Body of pancreas (tissue), 4 donors: ENCODE measurements around the gene CXorf38. TPM values are rescaled to one million over a fixed set of nuclear protein-coding genes. Genes with fewer than 3 reads are reported as not detected.
"Not testable (repeated sequence)": the region's sequence is repeated elsewhere in the genome, so short reads cannot be mapped to it uniquely, and the experiment has no call there.

Source experiments
- ATAC-seq: fragments of 150-250 bp; one replicate; pipeline ENCODE4 v1.9.1; 2016
- DNase-seq, 4 donors: peaks; one replicate each; pipeline ENCODE4 v3.0.0-alpha.2; 2019
- H3K27ac ChIP-seq, 4 donors: fragments of 200-600 bp; sonication (generic); 1 replicate in 3 of 4; 2 replicates in 1 of 4; pipeline versions ENCODE4 v1.5.1 to v1.6.1; 2016 to 2019; ENCODE audit warnings: mild to moderate bottlenecking in 1 of 4, mixed read lengths in 1 of 4, moderate library complexity in 1 of 4
- H3K27me3 ChIP-seq, 2 donors: fragments of 200-600 bp; sonication (generic); one replicate each; pipeline ENCODE4 v1.6.0; 2016; ENCODE audit warnings: mild to moderate bottlenecking in 1 of 2
- H3K36me3 ChIP-seq, 2 donors: fragments of 200-600 bp; sonication (generic); replicated peaks in 1 of 2; 2 replicates each; pipeline ENCODE4 v1.5.1; 2016; ENCODE audit warnings: low read depth in 2 of 2; ENCODE audit not compliant: insufficient read depth in 1 of 2
- H3K4me1 ChIP-seq: fragments of 200-600 bp; sonication (generic); one replicate; pipeline ENCODE4 v1.6.0; 2016
- H3K4me3 ChIP-seq, 2 donors: fragments of 200-600 bp; sonication (generic); 1 replicate in 1 of 2; 2 replicates in 1 of 2; pipeline ENCODE4 v1.5.1; 2016 to 2019
- H3K9me3 ChIP-seq, 3 donors: fragments of 200-600 bp; sonication (generic); 1 replicate in 2 of 3; 2 replicates in 1 of 3; pipeline ENCODE4 v1.5.1; 2016
- POLR2A ChIP-seq, 3 donors: fragments of 450-650 bp; IDR thresholded peaks; one replicate each; pipeline ENCODE4 v1.6.1; 2016; ENCODE audit warnings: antibody characterized with exemption in 3 of 3, mild to moderate bottlenecking in 2 of 3
- WGBS, 2 donors: methylation state at CpG; one replicate each; pipeline ENCODE4 v1.1.5; 2017; 5-methylcytosine and 5-hydroxymethylcytosine counted together
- intact Hi-C: fragments of 100-400 bp; cut with DNase I; formaldehyde crosslinking; loops from one replicate; pipeline ENCODE4 v1.15.1; 2023
- total RNA-seq, 2 donors: library from RNA; depleted of rRNA; stranded (reverse); fragments of >200 nt; gene quantifications; one replicate each; pipeline ENCODE4 v1.1.0, GENCODE V29; 2016
- TF ChIP-seq, protein P1 (sequence below), 7 experiments: fragments of 450-650 bp in 4 of 7; fragments of 200-600 bp in 3 of 7; sonication (generic) in 3 of 7; IDR thresholded peaks; one replicate each; pipeline ENCODE4 v1.5.1; 2016 to 2019; ENCODE audit warnings: antibody characterized with exemption in 7 of 7

The CXorf38 gene
- total RNA-seq, 2 donors from 2014 or later, result 10.6 to 10.9 TPM

DNA sequence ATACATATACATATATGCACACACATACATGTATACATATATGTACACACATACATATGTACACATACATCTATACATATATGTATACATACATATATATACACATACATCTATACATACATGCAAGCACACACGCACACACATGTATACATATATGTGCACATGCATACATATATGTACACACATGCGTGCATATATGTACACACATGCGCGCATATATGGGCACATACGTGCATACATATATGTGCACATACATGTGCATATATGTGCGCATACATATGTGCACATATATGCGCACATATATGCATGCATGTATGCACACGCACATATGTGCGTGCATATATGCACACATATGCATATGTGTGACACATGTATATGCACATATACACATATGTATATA, 31.4 kb downstream of the CXorf38 start:
- no peaks in the 10 kb centered on the region for H3K36me3 ChIP-seq
- 74 to 82% methylated on average over 9 of the region's 9 CpGs for WGBS, 2 donors
- ATAC-seq (no peak), DNase-seq (no peak)
- intact Hi-C loops, result no loop called here
- H3K9me3 ChIP-seq, result no peaks in the 10 kb centered on the region
- no peaks in the 10 kb centered on the region for H3K4me1 ChIP-seq
- H3K27me3 ChIP-seq, result no peaks in the 10 kb centered on the region
- H3K4me3 ChIP-seq, result no peak overlapping the region
- no peak for TF ChIP-seq POLR2A (IDR thresholded peaks at IDR 0.05)
- TF ChIP-seq, protein P1, sequence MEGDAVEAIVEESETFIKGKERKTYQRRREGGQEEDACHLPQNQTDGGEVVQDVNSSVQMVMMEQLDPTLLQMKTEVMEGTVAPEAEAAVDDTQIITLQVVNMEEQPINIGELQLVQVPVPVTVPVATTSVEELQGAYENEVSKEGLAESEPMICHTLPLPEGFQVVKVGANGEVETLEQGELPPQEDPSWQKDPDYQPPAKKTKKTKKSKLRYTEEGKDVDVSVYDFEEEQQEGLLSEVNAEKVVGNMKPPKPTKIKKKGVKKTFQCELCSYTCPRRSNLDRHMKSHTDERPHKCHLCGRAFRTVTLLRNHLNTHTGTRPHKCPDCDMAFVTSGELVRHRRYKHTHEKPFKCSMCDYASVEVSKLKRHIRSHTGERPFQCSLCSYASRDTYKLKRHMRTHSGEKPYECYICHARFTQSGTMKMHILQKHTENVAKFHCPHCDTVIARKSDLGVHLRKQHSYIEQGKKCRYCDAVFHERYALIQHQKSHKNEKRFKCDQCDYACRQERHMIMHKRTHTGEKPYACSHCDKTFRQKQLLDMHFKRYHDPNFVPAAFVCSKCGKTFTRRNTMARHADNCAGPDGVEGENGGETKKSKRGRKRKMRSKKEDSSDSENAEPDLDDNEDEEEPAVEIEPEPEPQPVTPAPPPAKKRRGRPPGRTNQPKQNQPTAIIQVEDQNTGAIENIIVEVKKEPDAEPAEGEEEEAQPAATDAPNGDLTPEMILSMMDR (IDR thresholded peaks at IDR 0.05), result no peak
- H3K27ac ChIP-seq, result peak overlapping the region in 1 of 4 donors; percentile 2

DNA sequence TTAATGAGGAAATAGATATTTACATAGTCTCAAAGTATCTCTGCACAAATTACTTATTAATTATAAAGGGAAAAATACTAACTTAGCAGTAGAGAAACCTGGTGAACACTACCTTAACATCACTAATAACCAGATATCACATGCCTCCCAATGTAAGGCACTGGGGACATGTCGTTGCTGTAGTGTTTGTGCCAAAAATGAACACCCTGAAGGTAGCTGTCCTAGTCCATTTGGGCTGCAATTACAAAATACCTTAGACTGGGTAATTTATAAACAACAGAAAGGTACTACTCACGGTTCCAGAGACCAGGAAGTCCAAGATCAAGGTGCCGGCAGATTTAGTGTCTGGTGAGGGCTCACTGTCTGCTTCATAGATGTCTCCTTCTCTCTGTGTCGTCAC, 34.9 kb downstream of the CXorf38 start:
- WGBS, 2 donors, result 31 to 45% methylated on average over 4 of the region's 4 CpGs
- H3K27ac ChIP-seq, result no peak overlapping the region
- no peaks in the 10 kb centered on the region for H3K4me1 ChIP-seq
- no peak for ATAC-seq
- H3K27me3 ChIP-seq, result no peaks in the 10 kb centered on the region
- no peak overlapping the region for H3K4me3 ChIP-seq
- intact Hi-C loops, result no loop called here
- no peaks in the 10 kb centered on the region for H3K36me3 ChIP-seq
- DNase-seq, result no peak
- H3K9me3 ChIP-seq, result no peaks in the 10 kb centered on the region
- TF ChIP-seq POLR2A (IDR thresholded peaks at IDR 0.05), result no peak
- TF ChIP-seq, protein P1 (IDR thresholded peaks at IDR 0.05), result no peak

DNA sequence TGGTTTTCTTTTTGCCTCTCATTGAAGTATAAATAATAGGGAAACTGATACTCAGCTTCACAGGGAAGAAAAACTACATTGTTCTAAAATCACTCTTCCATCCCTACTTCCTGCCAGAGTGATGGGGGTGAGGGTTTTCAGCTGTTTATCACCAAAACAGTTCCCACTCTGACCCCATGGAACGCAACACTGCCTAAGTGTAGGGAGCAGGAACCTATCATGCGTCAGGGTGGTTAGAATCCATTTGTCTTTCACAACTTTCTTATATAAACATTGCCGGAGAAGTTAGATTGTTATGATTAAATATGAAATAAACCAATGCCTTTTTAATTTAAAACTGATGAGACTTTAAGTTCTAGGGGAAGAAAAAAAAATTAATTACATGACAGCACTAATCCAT, 40.0 kb downstream of the CXorf38 start:
- H3K4me3 ChIP-seq, result no peak overlapping the region
- TF ChIP-seq, protein P1 (IDR thresholded peaks at IDR 0.05), result no peak
- no peak for TF ChIP-seq POLR2A (IDR thresholded peaks at IDR 0.05)
- H3K36me3 ChIP-seq, result no peaks in the 10 kb centered on the region
- no peak overlapping the region for H3K27ac ChIP-seq
- H3K9me3 ChIP-seq, result no peaks in the 10 kb centered on the region
- H3K27me3 ChIP-seq, result no peaks in the 10 kb centered on the region
- no peak for DNase-seq
- no peak for ATAC-seq
- intact Hi-C loops, result no loop called here
- H3K4me1 ChIP-seq, result no peaks in the 10 kb centered on the region
- WGBS, 2 donors, result 61 to 80% methylated on average over 3 of the region's 3 CpGs

DNA sequence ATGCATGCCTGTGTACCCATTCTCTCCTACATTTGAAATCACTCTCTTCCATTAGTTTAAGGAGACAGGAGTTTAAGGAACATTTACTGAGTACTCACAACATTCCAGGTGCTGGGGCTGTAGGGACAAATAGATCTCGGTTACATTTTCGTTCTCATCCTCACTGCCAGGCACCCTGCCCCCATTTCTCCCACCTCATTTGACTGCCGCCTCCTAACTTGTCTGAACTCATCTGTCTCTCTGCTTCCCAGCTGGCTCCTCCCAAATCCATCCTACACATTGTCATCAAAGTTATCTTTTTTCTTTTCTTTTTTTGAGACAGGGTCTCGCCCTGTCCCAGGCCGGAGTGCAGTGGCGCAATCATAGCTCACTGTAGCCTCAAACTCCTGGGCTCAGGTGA, 43.9 kb downstream of the CXorf38 start:
- ATAC-seq, result no peak
- no peaks in the 10 kb centered on the region for H3K4me1 ChIP-seq
- DNase-seq, result no peak
- no peaks in the 10 kb centered on the region for H3K27me3 ChIP-seq
- TF ChIP-seq, protein P1 (IDR thresholded peaks at IDR 0.05), result no peak
- no peak for TF ChIP-seq POLR2A (IDR thresholded peaks at IDR 0.05)
- H3K4me3 ChIP-seq, result no peak overlapping the region
- no peak overlapping the region for H3K27ac ChIP-seq
- whole genome bisulfite sequencing, 2 donors, result 97 to 98% methylated on average over 5 to 6 of the region's 6 CpGs
- peaks cover 0 to 2% of the 10 kb centered on the region in 2 donors for H3K36me3 ChIP-seq
- intact Hi-C loops, result no loop called here
- no peaks in the 10 kb centered on the region for H3K9me3 ChIP-seq

DNA sequence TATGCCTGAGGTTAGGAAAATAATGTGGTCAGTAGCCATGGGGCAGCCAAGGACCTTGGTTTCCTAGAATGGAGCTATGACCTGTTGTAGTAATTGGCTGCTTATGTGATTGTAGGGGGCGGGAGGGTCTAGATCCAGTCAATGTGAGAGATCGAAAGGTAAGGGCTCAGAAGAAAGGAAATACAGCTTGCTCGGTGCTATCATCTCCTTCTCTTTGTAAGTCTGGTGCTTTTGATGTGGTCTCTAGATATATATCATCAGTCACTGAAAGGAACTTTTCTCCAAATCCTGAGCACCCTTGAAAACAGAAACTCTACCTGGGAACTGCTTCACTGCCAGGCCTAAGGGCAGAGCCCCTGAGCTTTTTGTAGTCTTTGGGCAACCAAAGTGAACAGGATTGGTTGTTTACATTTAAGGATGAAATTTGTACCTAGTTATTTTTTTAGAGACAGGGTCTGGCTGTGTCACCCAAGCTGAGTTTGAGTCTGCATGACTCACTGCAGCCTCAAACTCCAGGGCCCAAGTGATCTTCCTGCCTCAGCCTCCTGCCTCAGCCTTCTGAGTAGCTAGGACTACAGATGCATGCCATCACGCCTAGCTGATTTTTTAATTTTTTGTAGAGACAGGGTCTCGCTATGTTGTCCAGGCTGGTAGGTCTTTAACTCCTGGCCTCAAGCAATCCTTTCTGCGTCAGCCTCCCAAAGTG, 57.6 kb downstream of the CXorf38 start:
- H3K36me3 ChIP-seq, H3K4me1 ChIP-seq, intact Hi-C loops, DNase-seq, H3K27me3 ChIP-seq, H3K27ac ChIP-seq, H3K4me3 ChIP-seq, ATAC-seq, H3K9me3 ChIP-seq: not testable (repeated sequence)
- WGBS, 2 donors, result 94 to 97% methylated on average over 6 of the region's 6 CpGs

DNA sequence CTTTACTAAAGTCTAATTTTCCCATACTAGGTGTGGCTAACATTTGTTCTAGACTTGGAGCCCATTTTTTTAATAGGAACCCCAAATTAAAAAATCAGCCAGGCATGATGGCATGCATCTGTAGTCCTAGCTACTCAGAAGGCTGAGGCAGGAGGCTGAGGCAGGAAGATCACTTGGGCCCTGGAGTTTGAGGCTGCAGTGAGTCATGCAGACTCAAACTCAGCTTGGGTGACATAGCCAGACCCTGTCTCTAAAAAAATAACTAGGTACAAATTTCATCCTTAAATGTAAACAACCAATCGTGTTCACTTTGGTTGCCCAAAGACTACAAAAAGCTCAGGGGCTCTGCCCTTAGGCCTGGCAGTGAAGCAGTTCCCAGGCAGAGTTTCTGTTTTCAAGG, 59.7 kb downstream of the CXorf38 start:
- H3K36me3 ChIP-seq, H3K4me1 ChIP-seq, H3K9me3 ChIP-seq, ATAC-seq, H3K27me3 ChIP-seq, H3K27ac ChIP-seq, intact Hi-C loops, H3K4me3 ChIP-seq, DNase-seq: not testable (repeated sequence)
- 25 to 29% methylated on average over 1 of the region's 1 CpG for WGBS, 2 donors
